HG02840 (cell line): ENCODE data around the gene COX6A1.

Source experiments
- ATAC-seq: cut with Tn5 transposase; IDR thresholded peaks from one replicate; pipeline ENCODE4 v1.9.1; 2021; ENCODE audit warnings: mild to moderate bottlenecking, moderate library complexity, moderate number of reproducible peaks; ENCODE audit not compliant: unreplicated experiment, low FRiP score

The COX6A1 gene

DNA sequence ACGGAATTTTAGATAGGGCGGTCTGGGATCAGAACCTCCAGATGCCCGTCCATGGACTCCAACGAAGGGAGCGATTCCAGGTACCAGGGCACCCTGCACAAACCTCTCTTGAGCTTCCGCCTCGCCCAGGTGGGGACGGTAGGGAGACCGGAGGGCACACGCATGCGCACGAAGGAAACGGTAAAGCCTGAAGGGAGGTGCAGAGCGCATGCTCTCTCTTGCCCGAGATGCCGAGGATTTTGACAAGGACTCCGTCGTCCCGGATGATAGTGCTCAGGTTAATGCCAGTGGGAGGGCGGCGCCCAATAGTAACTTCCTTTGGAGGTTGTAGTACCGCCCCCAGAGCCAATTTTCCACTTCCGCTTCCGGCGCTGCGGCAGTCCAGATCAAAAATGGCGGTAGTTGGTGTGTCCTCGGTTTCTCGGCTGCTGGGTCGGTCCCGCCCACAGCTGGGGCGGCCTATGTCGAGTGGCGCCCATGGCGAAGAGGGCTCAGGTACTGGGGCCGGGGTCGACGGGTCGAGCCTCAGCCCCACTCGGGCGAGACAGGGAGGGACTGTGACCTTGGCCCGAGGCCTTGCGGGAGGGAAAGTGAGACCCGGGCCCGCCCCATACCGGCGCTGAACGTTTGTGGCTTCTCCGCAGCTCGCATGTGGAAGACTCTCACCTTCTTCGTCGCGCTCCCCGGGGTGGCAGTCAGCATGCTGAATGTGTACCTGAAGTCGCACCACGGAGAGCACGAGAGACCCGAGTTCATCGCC lies at the start of gene COX6A1:
Gene COX6A1 (plus strand): TSS at position 379 of the 760 bp plus-strand sequence. CDS start 14 bp downstream, at position 393.
- peak; percentile 96 for ATAC-seq

DNA sequence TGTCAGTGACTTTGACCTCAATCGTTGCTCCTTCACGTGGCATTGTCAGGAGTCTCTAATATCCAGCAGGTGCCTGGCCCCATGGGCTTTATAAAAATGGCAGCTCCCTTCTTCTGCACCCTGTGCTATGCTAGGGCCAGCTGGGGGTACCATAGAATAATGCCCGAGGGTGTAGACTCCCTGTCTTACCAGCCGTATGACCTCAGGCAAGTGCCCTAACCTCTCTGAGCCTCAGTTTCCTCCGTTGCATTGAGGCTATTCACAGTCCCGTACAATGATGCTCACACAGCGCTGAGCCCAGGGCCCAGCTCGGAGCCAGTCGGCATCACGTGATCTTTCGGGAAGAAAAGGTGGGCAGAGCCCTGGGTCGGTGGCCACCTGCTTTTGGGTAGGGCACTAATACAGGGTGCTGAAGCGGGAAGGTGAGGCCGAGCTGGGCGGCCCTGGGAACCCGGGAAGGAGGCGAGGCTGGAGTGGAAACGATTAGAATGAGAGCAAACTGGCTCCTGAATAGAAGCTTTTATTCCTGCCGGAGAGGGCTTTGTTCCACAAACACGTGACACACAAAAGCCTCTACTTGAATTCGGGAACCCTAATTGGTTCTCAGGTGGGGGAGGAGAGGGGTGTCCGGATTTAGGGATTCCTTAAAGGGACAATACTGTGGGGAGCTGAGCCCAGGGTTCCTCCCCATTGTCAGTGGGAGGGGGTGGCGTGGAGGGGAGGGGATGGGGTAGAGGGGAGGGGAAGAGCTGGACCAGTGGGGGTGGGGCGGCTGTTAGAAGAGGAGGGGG lies 49.0 kb upstream of the COX6A1 start:
- ATAC-seq = no peak

DNA sequence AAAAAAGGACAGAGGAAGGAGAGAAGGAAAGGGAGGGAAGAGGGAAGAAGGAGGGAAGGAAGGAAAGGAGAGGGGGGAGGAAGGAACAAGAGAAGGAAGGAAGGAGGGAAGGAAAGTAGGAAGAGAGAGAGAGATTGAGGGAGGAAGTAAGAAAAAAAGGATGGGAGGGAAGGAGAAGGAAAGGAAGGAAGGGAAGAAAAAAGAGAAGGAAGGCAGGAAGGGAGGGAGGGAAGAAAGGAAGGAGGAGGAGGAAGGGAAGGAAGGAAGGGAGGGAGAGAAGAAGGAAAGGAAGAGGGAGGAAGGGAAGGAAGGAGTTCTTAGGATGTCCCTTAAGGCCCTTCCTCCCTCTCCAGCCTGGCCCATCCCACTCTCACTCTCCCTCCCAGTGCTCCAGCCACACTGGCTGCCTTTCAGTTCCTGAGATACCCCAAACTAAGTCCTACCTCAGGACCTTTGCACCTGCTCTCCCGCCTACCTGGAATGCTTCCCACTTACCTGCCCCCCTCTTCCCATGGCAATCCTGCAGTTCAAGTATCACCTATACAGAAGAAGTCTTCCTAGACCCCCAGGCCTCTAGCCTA lies 47.3 kb upstream of the COX6A1 start:
- ATAC-seq = no peak

DNA sequence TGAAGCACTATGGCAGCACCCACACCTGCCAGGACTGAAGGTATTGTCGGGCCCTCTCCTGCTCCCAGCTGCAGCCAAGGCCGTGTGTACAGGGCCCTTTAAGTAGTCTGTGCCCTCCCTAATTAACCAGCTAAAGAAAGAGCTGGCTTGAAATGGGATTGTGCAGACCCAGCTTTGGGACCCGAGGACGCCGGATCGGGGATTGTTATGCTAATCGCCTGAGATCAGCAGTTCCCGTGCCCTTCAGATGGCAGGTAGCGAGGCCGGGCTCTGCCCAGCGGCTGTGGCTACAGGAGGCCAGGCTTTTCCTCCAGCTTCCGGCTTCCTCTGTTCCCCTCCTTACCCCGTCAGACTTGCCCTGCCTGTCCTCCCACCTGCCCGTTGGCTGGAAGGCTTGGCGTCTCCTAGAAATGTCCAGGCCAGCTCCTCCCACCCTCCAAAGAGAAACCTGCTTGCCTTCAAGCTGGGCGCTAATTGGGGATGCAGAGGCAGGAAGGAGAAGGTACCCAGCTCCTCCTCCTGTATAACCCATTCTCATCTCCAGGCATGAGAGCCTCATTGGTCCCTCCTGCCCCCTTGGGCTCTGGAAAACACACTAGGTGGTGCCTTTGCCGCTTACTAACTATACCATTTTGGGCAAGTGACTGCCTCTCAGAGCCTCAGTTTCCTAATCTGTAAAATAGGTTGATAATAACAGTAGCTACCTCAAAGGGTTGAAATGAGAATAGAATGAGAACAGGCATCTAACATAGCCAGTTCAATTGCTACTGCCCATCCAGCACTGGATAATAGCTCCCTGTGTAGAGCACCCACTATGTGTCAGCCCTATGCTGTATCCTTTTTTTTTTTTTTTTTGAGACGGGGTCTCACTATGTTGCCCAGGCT lies 43.2 kb upstream of the COX6A1 start:
- ATAC-seq = no peak

DNA sequence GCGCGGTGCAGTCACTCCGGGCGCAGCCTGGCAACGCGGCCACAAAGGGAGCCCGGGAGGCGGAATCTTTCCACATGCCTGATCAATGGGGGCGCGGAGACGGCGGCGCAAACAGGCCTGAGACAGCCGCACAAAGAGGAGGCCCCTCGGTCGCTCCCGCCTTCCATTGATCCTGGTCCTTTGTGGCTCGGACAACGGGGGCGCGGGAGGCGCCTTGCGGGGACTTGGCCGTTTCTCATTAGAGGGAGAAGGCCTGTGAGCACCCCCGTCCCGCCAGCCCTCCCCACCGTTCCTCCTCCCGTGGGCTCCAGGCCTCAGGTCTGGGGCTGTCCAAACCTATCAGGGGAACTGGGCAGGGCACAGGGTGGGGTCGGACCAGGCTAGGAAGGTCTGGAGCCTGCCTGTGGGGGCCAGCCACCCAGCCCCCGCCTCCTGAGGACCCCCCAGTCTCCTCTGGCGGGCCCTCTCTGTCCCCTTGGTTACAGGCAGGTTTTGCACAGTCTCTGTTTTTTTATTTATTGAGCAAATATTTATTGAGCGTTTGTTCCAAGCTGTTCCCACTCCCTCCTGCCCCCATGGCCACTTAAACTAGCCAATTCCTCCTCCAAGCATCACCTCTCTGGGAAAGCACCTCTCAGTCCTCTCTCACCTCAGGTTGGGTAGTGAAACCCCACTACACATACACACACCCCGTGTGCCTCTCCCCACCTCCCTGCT lies 39.9 kb upstream of the COX6A1 start:
- ATAC-seq = no peak

DNA sequence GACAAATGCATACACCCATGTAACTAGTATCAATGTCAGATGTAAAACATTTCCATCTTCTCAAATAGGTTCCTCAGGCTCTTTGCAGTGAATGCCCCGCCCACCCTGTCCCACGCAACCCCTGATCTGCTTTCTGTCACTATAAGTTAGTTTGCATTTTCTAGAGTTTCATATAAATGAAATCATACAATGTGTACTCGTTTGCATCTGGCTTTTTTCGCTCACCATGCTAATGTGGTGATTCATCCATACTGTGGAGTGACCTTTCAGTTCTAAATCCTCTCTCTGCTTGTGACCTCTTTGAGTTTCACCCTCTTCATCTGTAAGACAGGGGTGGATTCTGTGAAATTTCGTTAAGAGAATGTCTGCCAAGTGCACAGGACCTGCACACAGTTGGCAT lies 38.4 kb upstream of the COX6A1 start:
- no peak for ATAC-seq

DNA sequence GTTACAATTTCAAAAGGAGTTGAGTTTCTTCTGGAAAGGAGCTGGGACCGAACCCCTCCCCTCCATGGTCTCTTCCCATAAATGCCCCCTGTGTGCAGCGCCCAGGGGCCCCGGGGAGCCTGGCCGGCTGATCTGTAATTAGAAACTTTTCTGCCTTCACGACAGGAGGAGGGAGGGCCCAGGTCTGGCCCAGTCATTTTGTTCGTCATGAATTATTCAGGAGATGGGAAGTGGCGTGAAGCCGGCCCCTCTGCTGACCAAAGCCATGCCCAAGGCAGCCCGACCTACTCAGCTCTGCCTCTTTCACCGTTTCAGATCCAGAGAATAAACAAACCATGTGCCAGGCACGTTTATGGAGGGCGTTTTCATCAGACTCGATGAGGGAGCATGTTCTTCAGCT lies 35.7 kb upstream of the COX6A1 start:
- ATAC-seq = no peak

DNA sequence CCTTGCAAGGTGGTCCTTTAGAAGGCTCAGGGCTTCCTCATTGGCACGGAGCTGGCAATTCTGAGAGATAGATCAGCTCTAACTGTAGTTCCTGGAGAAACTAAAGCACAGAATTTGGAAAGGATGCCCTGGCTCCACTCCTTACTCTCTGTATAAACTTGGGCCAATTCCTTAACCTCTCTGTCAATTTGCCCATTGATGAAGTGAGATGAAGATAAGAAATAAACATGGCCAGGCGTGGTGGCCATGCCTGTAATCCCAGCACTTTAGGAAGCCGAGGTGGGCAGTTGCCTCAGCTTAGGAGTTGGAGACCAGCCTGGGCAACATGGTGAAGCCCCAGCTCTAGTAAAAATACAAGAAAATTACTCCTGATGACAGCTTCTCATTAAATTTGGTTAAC lies 34.0 kb upstream of the COX6A1 start:
- no peak for ATAC-seq

DNA sequence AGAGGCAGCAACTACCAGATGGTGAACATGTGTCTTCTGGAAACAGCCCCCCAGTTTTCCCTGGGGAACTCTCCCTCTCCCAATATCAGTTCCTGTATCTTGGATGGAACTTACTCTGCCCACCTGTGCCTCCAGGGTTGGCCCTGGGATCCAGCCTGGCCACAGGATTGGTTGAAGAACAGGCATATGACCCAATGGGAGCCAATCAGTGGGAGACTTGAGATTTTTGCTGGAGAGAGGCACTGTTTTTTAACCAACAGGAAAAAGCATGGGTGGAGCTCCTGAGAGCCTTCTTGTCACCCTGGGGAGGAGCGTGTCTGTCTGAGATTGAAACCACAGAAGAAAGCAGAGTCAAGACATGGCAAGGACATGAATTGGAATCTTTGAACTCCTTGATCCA lies 33.6 kb upstream of the COX6A1 start:
- no peak for ATAC-seq

DNA sequence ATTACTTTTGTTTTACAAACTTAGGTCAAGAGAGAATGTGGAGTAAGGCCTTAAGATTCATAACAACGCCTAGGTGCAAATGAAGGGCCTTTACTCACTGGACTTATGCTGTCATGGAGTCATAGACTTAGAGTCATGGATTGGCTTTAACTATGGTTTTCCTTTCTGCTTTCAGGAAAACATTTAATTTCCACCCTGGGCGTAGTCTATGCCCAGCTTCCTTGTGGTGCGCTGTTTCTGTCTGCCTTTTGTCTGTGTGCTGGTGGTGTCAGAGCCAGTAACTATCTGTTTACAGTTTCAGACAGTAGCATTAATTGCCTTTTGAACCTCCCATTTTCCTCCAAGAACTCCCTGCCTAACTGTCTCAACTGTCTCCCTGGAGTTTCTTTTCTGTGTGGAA lies 31.8 kb upstream of the COX6A1 start:
- ATAC-seq = no peak

DNA sequence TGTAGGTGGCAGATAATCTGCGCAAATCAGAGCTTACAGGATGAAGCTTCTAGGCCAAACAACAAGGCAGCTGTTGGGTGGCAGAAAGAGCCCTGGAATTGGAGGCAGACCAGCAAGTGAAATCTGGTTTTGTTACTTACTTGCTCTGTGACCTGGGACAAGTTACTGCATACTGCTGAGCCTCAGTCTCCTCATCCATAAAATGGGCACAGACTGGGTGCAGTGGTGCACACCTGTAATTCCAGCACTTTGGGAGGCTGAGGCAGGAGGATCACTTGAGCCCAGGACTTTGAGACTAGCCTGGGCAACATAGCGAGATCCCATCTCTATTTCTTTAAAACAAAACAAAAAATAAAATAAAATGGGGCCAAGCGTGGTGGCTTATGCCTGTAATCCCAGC lies 31.4 kb upstream of the COX6A1 start:
- no peak for ATAC-seq

DNA sequence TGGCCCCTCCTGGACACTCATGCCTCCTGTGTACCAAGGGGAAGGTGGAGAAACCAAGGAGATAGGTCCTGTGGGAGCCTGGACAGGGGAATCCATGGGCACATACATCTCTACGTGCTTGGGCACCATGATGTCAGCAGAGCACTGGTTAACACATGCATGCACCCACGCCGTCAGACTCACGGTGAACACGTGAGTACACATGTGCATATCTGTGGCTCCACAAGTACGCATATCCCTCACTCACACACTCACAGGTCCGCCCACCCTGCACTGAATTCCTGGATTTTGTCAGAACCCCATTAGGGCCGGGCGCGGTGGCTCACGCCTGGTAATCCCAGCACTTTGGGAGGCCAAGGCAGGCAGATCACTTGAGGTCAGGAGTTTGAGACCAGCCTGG lies 29.1 kb upstream of the COX6A1 start:
- no peak for ATAC-seq

DNA sequence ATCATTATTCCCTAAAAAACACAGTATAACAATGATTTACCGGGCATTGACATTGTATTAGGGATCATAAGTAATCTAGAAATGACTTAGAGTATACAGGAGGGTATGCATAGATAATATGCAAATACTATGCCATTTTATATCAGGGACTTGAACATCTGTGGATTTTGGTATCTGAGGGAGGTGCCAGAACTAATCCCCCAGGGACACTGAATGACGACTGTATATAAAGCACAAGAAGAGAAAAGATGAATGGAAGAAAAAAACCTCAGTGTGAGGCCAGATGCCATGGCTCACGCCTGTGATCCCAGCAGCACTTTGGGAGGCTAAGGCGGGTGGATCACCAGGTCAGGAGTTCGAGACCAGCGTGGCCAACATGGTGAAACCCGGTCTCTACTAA lies 25.5 kb upstream of the COX6A1 start:
- ATAC-seq = no peak

DNA sequence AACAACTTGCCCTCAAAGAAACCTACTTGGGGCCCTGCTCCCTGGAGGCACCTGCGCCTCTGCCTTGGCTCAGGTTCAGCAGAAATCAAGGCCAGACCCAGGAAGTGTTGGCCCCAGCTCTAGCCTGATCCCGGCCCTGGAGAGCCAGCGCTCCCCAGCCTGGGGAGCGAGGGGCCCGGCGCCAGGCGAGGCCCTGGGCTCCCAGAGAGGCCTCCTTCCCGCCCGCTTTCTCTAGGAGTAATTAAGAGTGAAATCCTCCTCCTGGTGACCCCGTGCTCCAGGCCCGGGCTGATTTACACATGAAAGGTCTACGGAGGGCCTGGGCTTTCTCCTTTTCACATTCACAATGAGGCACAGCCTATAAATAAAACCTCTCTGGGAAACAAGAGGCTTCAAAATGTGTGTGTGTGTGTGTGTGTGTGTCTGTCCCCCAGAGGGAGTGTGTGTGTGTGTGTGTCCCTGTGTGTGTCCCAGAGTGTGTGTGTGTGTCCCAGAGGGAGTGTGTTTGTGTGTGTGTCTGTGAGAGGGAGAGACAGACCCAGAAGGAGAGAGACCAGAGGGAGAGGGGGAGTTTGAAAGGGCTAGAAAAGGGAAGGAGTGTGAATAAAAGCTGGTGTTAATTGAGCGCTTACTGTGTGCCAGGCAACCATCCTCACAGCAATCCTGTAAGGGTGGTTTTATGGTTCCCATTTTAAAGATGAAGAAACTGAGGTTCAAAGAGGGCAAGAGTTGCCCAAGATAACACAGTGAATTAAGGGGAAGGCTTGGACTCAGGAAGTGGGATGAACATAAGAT lies 23.8 kb upstream of the COX6A1 start:
- ATAC-seq = no peak

DNA sequence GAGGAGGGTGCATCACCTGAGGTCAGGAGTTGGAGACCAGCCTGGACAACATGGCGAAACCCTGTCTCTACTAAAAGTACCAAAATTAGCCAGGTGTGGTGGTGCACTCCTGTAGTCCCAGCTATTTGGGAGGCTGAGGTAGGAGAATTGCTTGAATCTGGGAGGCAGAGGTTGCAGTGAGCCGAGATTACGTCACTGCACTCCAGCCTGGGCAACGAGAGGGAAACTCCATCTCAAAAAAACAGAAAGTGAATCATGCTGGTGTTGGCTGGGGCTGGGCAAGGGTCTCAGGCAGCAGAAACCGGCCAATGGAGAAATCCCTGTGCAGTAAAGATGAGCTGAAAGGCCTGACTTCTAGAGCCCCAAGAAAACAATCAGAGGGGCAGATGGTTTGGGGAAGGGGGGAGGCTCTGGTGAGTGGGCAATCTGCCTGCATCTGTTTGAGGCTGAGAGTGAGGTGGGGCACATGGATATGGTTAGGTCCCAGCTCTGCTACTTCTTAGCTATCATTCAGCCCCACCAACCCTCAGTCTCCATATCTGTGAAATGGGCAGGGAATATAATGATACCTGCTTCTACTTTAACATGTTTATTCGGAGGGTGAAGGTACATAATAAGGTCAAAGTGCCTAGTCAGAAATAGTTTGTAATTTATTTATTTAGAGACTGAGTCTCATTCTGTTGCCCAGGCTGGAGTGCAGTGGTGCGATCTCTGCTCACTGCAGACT lies 21.3 kb upstream of the COX6A1 start:
- ATAC-seq = no peak

DNA sequence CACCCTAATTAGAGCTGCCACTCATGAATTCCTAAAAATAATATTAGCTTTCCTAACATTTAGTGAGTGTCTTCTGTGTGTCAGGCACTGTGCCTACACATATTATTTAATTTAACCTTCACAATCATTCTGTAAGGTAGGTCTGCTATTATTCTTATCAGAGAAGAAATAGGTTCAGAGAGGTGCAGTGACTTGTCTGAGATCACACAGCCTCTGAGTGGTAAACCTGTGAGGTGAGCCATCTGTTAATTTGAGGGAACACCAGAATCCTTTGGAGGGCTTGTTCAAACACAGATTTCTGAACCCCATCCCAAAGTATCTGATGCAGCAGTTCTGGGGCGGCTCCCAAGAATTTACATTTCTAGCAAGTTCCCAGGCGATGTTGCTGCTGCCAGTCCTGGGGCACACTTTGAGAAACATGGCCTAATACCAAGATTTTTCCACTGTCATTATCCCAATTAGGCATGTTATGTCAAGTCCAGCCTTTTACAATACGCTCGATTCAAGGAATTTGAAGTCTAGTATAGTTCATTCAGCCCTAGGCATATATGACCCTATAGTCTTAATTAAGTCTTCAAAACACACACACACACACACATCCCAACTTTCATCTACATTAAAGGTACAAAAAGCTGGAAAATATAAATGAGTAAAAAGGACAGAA lies 19.9 kb upstream of the COX6A1 start:
- ATAC-seq = no peak

DNA sequence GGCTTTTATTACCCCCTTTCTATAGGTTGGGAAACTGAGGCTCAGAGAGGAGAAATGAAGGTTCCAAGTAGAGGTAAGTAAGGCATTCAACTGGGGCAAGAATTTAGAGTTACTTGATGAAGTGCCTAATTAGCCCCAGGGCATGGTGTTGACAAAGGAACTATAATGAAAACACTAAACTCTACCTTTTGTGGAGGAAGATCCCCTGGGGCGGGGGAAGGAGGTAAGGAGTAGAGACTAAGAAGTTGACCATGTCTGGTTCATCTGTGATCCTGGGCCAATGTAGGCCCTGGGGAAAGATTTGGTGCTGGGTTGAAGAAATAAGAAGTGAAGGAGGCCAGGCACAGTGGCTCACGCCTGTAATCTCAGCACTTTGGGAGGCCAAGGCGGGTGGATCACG lies 16.2 kb upstream of the COX6A1 start:
- ATAC-seq = no peak

DNA sequence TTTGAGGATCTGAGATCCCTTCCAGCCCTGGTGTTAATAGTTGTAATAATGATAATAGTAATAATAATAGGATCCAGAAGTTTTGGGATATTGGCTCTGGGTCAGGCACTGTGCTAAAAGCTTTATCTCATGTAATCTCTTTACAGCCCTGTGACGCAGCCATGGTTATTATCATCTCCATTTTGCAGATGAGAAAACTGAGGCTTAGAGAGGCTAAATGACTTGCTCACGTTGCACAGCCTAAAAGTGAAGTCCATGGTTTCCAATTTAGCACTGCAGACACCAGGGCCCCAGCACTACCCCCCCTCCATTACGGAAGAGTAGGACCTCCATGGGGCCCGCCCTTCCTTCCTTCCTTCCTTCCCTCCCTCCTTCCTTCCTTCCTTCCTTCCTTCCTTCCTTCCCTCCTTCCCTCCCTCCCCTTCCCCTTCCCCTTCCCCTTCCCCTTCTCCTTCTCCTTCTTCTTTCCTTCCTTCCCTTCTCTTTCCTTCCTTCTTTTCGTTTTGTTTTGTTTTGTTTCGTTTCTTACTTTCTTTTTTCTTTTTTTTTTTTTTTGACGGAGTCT lies 14.9 kb upstream of the COX6A1 start:
- no peak for ATAC-seq
